ENCODE results near the gene CTRL.

Gene CTRL

GRCh38 chr16:67943619-67944504 is 12.2 kb upstream of the CTRL start, which contains the start of gene LCAT:
Gene LCAT, minus strand, starts transcription at chr16:67944120. Its CDS starts 19 bp downstream, at chr16:67944101.
- TF ChIP-seq TSHZ2 (CRISPR knock-in tag; IDR thresholded peaks at IDR 0.05) (no peak), ZNF70 (CRISPR knock-in tag; IDR thresholded peaks at IDR 0.05) (no peak), TOX (CRISPR knock-in tag; IDR thresholded peaks at IDR 0.05; ENCODE audit: borderline replicate concordance) (no peak), GLIS3 (CRISPR knock-in tag; IDR thresholded peaks at IDR 0.05) (no peak), PPARA (CRISPR knock-in tag; IDR thresholded peaks at IDR 0.05; ENCODE audit: borderline replicate concordance) (no peak), CSDC2 (CRISPR knock-in tag; IDR thresholded peaks at IDR 0.05) (no peak), CSRNP3 (CRISPR knock-in tag; IDR thresholded peaks at IDR 0.05) (no peak), ARNTL (CRISPR knock-in tag; IDR thresholded peaks at IDR 0.05; ENCODE audit: borderline replicate concordance, low read depth) (no peak), ZNF565 (CRISPR knock-in tag; conservative IDR thresholded peaks at IDR 0.05; ENCODE audit: low read depth) (no peak), ISL1 (CRISPR knock-in tag; IDR thresholded peaks at IDR 0.05) (no peak), ZFP3 (CRISPR knock-in tag; IDR thresholded peaks at IDR 0.05) (no peak), ZC3H10 (CRISPR knock-in tag; IDR thresholded peaks at IDR 0.05) (no peak), ZFP30 (CRISPR knock-in tag; IDR thresholded peaks at IDR 0.05) (no peak), OSR1 (CRISPR knock-in tag; IDR thresholded peaks at IDR 0.05) (no peak), ZNF8 (CRISPR knock-in tag; IDR thresholded peaks at IDR 0.05) (no peak), BACH2 (CRISPR knock-in tag; IDR thresholded peaks at IDR 0.05; ENCODE audit: borderline replicate concordance) (no peak), PATZ1 (CRISPR knock-in tag; IDR thresholded peaks at IDR 0.05; ENCODE audit: borderline replicate concordance) (no peak), ESRRG (CRISPR knock-in tag; IDR thresholded peaks at IDR 0.05) (no peak), SNAI2 (CRISPR knock-in tag; IDR thresholded peaks at IDR 0.05) (no peak), RARB (CRISPR knock-in tag; IDR thresholded peaks at IDR 0.05) (no peak)

GRCh38 chr16:67943256-67943618 is 11.6 kb upstream of the CTRL start:
- no peak for ATAC-seq

More at GRCh38 chr16:67943619-67944504, 12.2 kb upstream of the CTRL start, which contains the start of gene LCAT:
- ATAC-seq = no peak

More at GRCh38 chr16:67943256-67943618, 11.6 kb upstream of the CTRL start:
- TF ChIP-seq TOX (CRISPR knock-in tag; IDR thresholded peaks at IDR 0.05; ENCODE audit: borderline replicate concordance) (no peak), CREB5 (CRISPR knock-in tag; IDR thresholded peaks at IDR 0.05; ENCODE audit: low read depth) (no peak), CSDC2 (CRISPR knock-in tag; IDR thresholded peaks at IDR 0.05) (no peak)

Measured in SK-N-SH treated with all-trans-retinoic acid at 6 μM for 48 hours (cell line).